ENCODE data around the gene PAQR4. TPM values are rescaled to one million over a fixed set of nuclear protein-coding genes. Genes with fewer than 3 reads are reported as not detected.

The PAQR4 gene
- total RNA-seq, 4 donors from 2014 or later = 1.9 to 6.4 (median 4.1) TPM

DNA sequence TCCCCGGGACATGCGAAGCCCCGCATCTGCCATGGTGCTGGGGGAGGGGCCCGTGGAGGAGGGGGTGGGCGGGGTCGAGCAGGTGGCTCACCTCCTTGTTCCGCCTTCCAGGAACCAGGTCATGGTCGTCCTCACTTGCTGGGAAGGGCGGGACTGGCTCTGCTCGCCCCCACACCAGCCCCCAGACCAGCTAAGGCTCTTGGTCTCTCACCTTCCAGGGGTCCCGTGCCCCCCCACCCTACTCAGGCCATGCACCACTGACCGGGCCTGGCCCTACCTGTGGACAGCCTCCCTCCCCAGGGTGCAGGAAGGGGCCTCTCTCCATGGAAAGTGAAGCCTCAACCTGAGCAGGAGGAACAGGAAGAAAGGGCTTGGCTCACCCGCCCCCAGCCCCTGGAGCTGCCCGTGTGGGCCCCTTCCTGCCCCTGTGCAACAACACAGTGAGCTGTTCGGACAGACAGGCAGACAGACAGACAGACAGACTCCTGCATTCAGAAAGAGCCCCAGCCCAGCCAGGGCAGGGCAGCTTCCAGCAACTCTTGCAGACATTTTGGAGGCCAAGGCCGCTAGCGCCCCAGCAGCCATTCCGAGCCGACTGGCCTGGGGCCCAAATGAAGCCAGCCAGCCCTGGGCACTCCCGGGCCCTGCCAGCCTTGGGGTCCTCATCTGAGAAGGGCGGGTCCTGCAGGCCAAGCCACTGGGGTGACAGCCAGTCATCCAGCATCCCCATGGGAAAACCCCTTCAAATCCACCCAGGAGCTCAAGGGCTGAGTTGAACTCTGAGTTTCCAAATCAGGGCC, 13.2 kb upstream of the PAQR4 start:
- H3K27me3 ChIP-seq = peaks cover 70% of the 10 kb centered on the region

DNA sequence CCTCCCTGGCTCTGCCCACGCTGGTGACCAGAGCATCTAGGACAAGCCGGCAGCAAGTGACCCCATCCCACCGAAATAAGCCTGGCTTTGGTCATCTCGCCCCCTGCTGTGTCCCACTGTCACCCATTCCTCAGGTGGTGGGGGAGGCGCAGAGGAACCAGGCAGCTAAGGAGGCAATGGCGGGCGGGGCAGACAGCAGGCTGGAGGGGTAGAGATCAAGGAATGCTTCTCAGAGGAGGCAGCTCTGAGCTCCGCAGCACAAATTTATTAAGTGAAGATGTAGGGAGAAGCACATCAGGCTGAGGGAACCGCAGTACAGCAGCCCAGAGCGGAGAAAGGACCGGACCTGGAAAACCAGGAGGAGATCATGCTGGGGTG, 12.6 kb upstream of the PAQR4 start:
- no peaks in the 10 kb centered on the region for H3K9me3 ChIP-seq
- TF ChIP-seq POLR2AphosphoS5 (IDR thresholded peaks at IDR 0.05) (no peak), POLR2A (IDR thresholded peaks at IDR 0.05) (no peak), EP300 (IDR thresholded peaks at IDR 0.05) (no peak)
- TF ChIP-seq, protein P1, sequence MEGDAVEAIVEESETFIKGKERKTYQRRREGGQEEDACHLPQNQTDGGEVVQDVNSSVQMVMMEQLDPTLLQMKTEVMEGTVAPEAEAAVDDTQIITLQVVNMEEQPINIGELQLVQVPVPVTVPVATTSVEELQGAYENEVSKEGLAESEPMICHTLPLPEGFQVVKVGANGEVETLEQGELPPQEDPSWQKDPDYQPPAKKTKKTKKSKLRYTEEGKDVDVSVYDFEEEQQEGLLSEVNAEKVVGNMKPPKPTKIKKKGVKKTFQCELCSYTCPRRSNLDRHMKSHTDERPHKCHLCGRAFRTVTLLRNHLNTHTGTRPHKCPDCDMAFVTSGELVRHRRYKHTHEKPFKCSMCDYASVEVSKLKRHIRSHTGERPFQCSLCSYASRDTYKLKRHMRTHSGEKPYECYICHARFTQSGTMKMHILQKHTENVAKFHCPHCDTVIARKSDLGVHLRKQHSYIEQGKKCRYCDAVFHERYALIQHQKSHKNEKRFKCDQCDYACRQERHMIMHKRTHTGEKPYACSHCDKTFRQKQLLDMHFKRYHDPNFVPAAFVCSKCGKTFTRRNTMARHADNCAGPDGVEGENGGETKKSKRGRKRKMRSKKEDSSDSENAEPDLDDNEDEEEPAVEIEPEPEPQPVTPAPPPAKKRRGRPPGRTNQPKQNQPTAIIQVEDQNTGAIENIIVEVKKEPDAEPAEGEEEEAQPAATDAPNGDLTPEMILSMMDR (IDR thresholded peaks at IDR 0.05) = no peak
- no peak for ATAC-seq
- no peaks in the 10 kb centered on the region for H3K36me3 ChIP-seq
- H3K27ac ChIP-seq = no peak overlapping the region
- 83 to 90% methylated on average over 3 to 4 of the region's 11 CpGs for WGBS, 2 donors (ENCODE audit: low coverage in 1 of 2)
- H3K4me3 ChIP-seq = no peak overlapping the region
- H3K4me1 ChIP-seq = no peaks in the 10 kb centered on the region
- H3K27me3 ChIP-seq = peaks cover 76% of the 10 kb centered on the region

More for the DNA sequence above, 13.2 kb upstream of the PAQR4 start:
- no peak for ATAC-seq
- 10% methylated on average over 2 of the region's 21 CpGs; no CpG with 5 or more reads in 1 of the 2 donors for WGBS, 2 donors (ENCODE audit: low coverage in 1 of 2)
- H3K4me1 ChIP-seq = no peaks in the 10 kb centered on the region
- TF ChIP-seq EP300 (IDR thresholded peaks at IDR 0.05) (no peak), POLR2AphosphoS5 (IDR thresholded peaks at IDR 0.05) (no peak), POLR2A (IDR thresholded peaks at IDR 0.05) (no peak)
- TF ChIP-seq, protein P1 (IDR thresholded peaks at IDR 0.05) = no peak
- H3K9me3 ChIP-seq = no peaks in the 10 kb centered on the region
- no peak overlapping the region for H3K4me3 ChIP-seq
- no peak overlapping the region for H3K27ac ChIP-seq
- H3K36me3 ChIP-seq = no peaks in the 10 kb centered on the region

DNA sequence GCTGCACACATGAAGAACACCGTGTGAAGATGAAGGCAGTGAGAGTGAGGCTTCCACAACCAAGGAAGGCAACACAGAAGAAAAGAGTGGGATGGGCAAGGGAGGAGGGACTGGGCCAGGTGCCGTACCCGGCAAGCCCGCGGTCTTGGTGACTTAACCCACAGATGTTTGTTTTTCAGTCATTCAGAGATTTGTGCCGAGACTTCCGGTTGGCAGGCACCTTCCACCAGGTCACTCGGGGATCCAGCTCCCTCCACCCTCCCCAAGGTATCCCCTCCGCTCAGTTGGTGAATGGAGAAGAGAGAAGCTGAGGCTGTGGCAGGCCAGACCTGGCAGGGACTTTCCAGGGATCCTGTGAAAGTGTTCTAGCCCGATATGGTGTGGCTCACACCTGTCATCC, 9.9 kb upstream of the PAQR4 start:
- H3K4me1 ChIP-seq = peaks cover 7 to 17% (median 14%) of the 10 kb centered on the region in 3 donors
- no peak overlapping the region for H3K27ac ChIP-seq
- WGBS, 2 donors (ENCODE audit: low coverage in 1 of 2) = 52 to 60% methylated on average over 3 to 9 of the region's 10 CpGs
- TF ChIP-seq, protein P1 (IDR thresholded peaks at IDR 0.05) = no peak
- TF ChIP-seq POLR2A (IDR thresholded peaks at IDR 0.05) = no peak
- no peak for TF ChIP-seq POLR2AphosphoS5 (IDR thresholded peaks at IDR 0.05)
- TF ChIP-seq EP300 (IDR thresholded peaks at IDR 0.05) = no peak
- H3K4me3 ChIP-seq = no peak overlapping the region
- H3K9me3 ChIP-seq = no peaks in the 10 kb centered on the region
- H3K36me3 ChIP-seq = no peaks in the 10 kb centered on the region
- H3K27me3 ChIP-seq = peaks cover 100% of the 10 kb centered on the region
- ATAC-seq = no peak

DNA sequence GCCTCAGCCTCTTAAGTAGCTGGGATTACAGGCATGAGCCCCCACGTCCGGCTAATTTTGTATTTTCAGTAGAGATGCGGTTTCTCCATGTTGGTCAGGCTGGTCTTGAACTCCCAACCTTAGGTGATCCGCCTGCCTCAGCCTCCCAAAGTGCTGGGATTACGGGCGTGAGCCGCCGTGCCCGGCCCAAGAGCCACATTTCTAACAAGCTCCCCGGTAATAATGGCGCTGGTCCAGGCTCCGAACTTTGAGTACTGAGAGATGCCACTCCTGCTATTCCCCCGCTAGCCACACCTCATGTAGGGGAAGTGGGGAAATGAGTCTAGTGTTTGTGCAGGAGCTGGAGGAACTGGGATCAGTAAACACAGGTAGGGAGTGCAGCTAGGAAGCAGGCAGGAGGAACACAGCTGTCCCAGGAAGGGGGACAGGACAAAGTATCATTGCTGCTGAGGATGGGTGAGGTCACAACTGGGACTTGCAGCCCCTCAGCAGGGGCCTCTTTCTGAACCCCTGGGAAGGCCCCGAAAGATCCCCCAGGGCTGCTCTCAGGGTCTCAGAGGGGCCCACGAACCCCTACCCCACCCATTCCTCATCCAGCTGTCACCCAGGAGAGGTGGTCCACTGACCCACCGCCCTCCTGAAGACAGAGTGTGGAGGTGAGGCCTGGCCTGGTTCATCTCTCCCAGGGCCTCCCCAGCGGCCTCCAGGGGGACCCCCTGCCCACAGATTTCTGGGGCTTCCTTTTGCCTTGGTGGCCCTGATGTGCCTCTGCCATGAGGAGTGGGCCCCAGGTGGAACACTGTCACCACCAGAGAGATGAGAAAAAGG, 8.8 kb upstream of the PAQR4 start:
- Histone ChIP-seq H3K9me3 (no peaks in the 10 kb centered on the region), H3K27ac (no peak overlapping the region), H3K36me3 (no peaks in the 10 kb centered on the region), H3K4me1 (peaks cover 7 to 29% (median 24%) of the 10 kb centered on the region in 3 donors), H3K4me3 (no peak overlapping the region), H3K27me3 (peaks cover 100% of the 10 kb centered on the region)
- no peak for ATAC-seq
- TF ChIP-seq POLR2A (IDR thresholded peaks at IDR 0.05) (no peak), POLR2AphosphoS5 (IDR thresholded peaks at IDR 0.05) (no peak)
- 65 to 73% methylated on average over 2 to 7 of the region's 17 CpGs for WGBS, 2 donors (ENCODE audit: low coverage in 1 of 2)

DNA sequence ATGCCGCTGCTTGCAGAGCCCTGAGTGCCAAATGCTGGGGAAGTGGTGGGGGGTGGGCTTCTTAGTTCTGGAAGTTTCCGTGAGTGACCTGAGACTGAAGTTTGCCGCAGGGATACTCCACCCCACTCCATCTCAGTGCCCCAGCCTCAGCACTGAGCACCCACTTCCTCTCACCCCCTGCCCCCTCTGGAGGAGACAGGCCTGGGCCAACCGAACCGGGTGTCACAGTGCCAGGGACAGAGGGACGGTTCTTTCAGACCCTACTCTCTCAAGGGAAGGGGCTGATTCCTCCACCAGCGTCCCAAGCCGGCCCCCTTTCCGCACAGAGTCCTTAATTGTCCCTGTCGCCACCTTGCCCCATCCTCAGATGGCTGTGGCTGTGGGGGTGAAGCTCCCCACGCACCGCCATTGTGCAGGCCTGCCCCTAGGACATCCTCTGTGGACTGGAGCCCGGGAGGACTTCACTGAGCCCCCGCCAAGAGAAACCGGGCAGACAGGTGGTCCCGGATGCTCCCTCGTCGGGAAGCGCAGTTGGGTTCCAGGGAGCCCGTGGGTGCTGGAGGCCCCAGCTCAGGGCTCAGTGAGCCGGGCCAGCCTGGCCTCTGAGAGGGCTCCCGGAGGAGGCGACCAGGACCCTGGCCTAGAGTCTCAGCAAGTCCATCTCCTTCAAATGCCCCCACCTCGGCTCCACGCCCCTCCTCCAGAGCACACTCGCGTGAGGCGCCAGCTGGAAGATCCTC, 6.6 kb upstream of the PAQR4 start:
- H3K4me1 ChIP-seq = peaks cover 7 to 50% (median 33%) of the 10 kb centered on the region in 3 donors
- H3K27ac ChIP-seq = no peak overlapping the region
- peaks cover 100% of the 10 kb centered on the region for H3K27me3 ChIP-seq
- TF ChIP-seq, protein P1 (IDR thresholded peaks at IDR 0.05) = no peak
- TF ChIP-seq POLR2AphosphoS5 (IDR thresholded peaks at IDR 0.05) (no peak), EP300 (IDR thresholded peaks at IDR 0.05) (no peak), POLR2A (IDR thresholded peaks at IDR 0.05) (no peak)
- no peak overlapping the region for H3K4me3 ChIP-seq
- ATAC-seq = no peak
- H3K9me3 ChIP-seq = no peaks in the 10 kb centered on the region
- 7% methylated on average over 4 of the region's 28 CpGs; no CpG with 5 or more reads in 1 of the 2 donors for WGBS, 2 donors (ENCODE audit: low coverage in 1 of 2)
- H3K36me3 ChIP-seq = no peaks in the 10 kb centered on the region

Data from gastroesophageal sphincter (tissue), 4 donors.